ENCODE data around the gene EMILIN3.

Gene EMILIN3

DNA sequence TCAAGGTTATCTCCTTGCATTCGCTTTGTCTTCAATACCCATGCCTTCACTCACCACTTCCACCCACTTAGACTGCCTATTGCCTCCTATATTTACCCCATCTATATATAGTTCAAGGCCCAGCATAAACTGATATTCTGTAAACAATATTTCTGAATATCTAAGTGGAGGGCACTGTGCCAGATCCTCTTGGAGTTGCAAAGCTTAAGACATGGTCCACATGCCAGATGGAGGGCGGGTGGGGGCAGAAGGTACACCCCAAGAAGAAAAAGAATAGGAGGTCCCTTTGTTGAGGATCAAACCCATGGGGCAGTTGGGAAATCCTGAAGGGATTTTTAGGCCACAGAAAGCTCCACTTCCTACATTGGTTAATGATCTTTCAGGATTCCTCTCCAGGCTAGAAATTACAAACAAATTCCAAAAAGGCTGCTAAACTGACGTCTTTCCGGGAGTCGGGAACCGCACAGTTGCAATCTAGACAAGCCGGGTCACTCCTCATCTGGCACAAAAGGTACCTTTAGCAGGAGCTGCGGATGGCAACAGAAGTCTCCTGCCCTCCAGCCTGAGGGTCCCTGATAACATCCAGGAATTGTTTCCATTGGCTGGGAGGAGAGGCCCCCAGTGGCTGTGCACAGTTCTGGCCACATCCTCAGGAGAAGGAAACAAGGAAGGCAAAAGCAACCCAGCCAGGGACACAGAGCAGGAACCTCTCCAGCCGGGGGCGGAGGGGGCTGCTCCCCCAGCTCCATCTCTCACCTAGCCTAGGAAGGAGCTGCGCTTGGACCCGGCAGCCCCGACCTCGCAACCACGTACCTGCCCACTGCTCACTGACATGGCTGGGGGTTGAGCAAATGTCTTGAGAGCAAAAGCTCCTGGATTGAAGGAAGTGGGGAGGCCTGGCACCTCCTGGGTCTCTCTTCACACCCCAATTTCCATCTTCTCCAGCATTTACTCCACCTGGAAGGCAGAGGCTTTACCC lies 31.9 kb downstream of the EMILIN3 start:
- Histone ChIP-seq H3K27me3 (peaks cover 66% of the 10 kb centered on the region), H3K27ac (no peak overlapping the region), H3K9me3 (no peaks in the 10 kb centered on the region), H3K4me3 (ENCODE audit: low read depth in 1 of 2, low read length in 1 of 2) (no peak overlapping the region), H3K36me3 (no peaks in the 10 kb centered on the region), H3K4me1 (ENCODE audit: control insufficient read depth in 1 of 2, insufficient read depth in 1 of 2, low read depth in 1 of 2, low read length in 1 of 2) (peaks cover 0 to under 1% of the 10 kb centered on the region in 2 experiments)
- no peak for TF ChIP-seq CTCF (IDR thresholded peaks at IDR 0.05)

GRCh38 chr20:41334036-41334435 lies 32.6 kb downstream of the EMILIN3 start:
- Histone ChIP-seq H3K9me3 (no peaks in the 10 kb centered on the region), H3K4me3 (ENCODE audit: low read depth in 1 of 2, low read length in 1 of 2) (no peak overlapping the region), H3K27me3 (peaks cover 66% of the 10 kb centered on the region), H3K36me3 (no peaks in the 10 kb centered on the region), H3K27ac (no peak overlapping the region), H3K4me1 (ENCODE audit: control insufficient read depth in 1 of 2, insufficient read depth in 1 of 2, low read depth in 1 of 2, low read length in 1 of 2) (no peaks in the 10 kb centered on the region)
- no peak for TF ChIP-seq CTCF (IDR thresholded peaks at IDR 0.05)

- Histone ChIP-seq H3K36me3 (no peaks in the 10 kb centered on the region), H3K27me3 (peaks cover 48% of the 10 kb centered on the region), H3K27ac (no peak overlapping the region), H3K4me1 (ENCODE audit: control insufficient read depth in 1 of 2, insufficient read depth in 1 of 2, low read depth in 1 of 2, low read length in 1 of 2) (no peaks in the 10 kb centered on the region), H3K4me3 (ENCODE audit: low read depth in 1 of 2, low read length in 1 of 2) (no peak overlapping the region), H3K9me3 (no peaks in the 10 kb centered on the region)
- TF ChIP-seq CTCF (IDR thresholded peaks at IDR 0.05): no peak
Measured at GRCh38 chr20:41331731-41332130, 34.9 kb downstream of the EMILIN3 start.

DNA sequence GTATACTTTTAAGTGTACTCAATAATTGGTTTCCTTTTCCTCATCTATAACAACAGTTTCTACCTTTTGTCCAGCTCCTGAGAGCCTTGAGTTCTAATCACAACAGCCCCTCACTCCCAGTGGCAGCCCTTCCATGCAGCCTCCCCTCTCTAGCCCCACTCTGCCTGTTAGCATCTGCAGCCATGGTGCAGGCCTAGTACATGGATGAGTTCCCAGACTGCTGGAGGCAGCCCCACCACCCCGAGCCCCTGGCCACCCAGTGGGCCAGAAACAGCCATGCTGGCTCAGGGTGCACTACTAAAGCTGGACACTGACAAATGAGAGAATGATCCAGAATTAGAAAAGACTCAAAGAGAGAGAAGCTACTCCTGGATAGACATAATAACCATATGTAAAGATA lies 35.7 kb downstream of the EMILIN3 start:
- no peaks in the 10 kb centered on the region for H3K4me1 ChIP-seq (ENCODE audit: control insufficient read depth in 1 of 2, insufficient read depth in 1 of 2, low read depth in 1 of 2, low read length in 1 of 2)
- no peaks in the 10 kb centered on the region for H3K9me3 ChIP-seq
- no peak overlapping the region for H3K4me3 ChIP-seq (ENCODE audit: low read depth in 1 of 2, low read length in 1 of 2)
- no peak for TF ChIP-seq CTCF (IDR thresholded peaks at IDR 0.05)
- H3K27ac ChIP-seq: no peak overlapping the region
- no peaks in the 10 kb centered on the region for H3K36me3 ChIP-seq
- peaks cover 44% of the 10 kb centered on the region for H3K27me3 ChIP-seq

DNA sequence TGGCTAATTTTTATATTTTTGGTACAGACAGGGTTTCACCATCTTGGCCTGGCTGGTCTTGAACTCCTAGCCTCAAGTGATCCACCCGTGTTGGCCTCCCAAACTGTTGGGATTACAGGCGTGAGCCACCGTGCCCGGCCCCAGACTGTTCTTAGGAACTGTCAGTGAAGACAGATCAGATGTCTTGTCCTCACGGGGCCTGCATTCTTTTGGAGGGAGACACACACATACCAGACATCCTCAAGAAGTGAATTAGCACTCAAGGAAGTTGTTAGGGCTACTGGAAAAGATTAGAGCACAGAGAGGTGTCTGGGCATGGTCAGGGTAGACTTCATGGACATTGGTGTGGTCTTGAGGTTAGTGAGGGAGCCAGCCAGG lies 36.3 kb downstream of the EMILIN3 start:
- Histone ChIP-seq H3K4me1 (ENCODE audit: control insufficient read depth in 1 of 2, insufficient read depth in 1 of 2, low read depth in 1 of 2, low read length in 1 of 2) (no peaks in the 10 kb centered on the region), H3K27me3 (peaks cover 39% of the 10 kb centered on the region), H3K9me3 (no peaks in the 10 kb centered on the region), H3K36me3 (no peaks in the 10 kb centered on the region), H3K4me3 (ENCODE audit: low read depth in 1 of 2, low read length in 1 of 2) (no peak overlapping the region), H3K27ac (no peak overlapping the region)
- TF ChIP-seq CTCF (IDR thresholded peaks at IDR 0.05): no peak

Data from neutrophil (primary cell).